Measurements from ENCODE around the gene LCP2. TPM values are rescaled to one million over a fixed set of nuclear protein-coding genes. Genes with fewer than 3 reads are reported as not detected.

LCP2 gene
- total and polyA plus RNA-seq, 2 donors (not counting 3 experiments of a cell fraction or from before 2014, with no cell fraction given): not detected

GRCh38 chr5:170287532-170287931 lies 10.0 kb downstream of the LCP2 start:
- Histone ChIP-seq H3K4me2 (ENCODE audit: insufficient read depth, low read length) (no peak overlapping the region), H3K79me2 (ENCODE audit: control insufficient read depth, insufficient read depth, low read length) (no peaks in the 10 kb centered on the region), H3K9ac (replicated peaks; ENCODE audit: extremely low read depth, insufficient read depth, low read length) (no peak overlapping the region), H3K36me3 (ENCODE audit: control insufficient read depth in 2 of 2, extremely low read depth in 1 of 2, insufficient read depth in 2 of 2, low read length in 2 of 2) (no peaks in the 10 kb centered on the region), H3K4me1 (ENCODE audit: control insufficient read depth, extremely low read depth, insufficient read depth, low read length) (no peaks in the 10 kb centered on the region), H3K9me3 (replicated peaks; ENCODE audit: control insufficient read depth, insufficient read depth, low read length) (no peaks in the 10 kb centered on the region), H4K20me1 (replicated peaks; ENCODE audit: control insufficient read depth, extremely low read depth, insufficient read depth, low read length) (no peaks in the 10 kb centered on the region), H3K27ac (ENCODE audit: insufficient read depth, low read depth, low read length) (no peak overlapping the region), H2AFZ (ENCODE audit: low read depth, low read length) (no peak overlapping the region), H3K9me1 (replicated peaks; ENCODE audit: control insufficient read depth, extremely low read depth, insufficient read depth, low read length) (no peaks in the 10 kb centered on the region), H3K4me3 (replicated peaks in 1 of 3; ENCODE audit: insufficient read depth in 1 of 3, low read depth in 1 of 3, low read length in 3 of 3) (no peak overlapping the region), H3K27me3 (ENCODE audit: control insufficient read depth in 2 of 2, insufficient read depth in 2 of 2, low read length in 2 of 2) (peaks cover 4 to 7% of the 10 kb centered on the region in 2 experiments)
- CTCF ChIA-PET: no interaction called here
- POLR2A ChIA-PET: no interaction called here
- dilution Hi-C loops (cut with MboI; ENCODE audit: extremely low pct_ligation_motif_present, low sequenced_read_pairs) (no loop called here), intact Hi-C loops (cut with micrococcal nuclease) (no loop called here)
- DNase-seq (ENCODE audit: low read depth, low spot score): no peak
- no peak for FAIRE-seq
- no peak for TF ChIP-seq CTCF (IDR thresholded peaks at IDR 0.05; ENCODE audit: extremely low read depth in 1 of 2, insufficient read depth in 1 of 2, low read depth in 1 of 2, low read length in 2 of 2)
- TF ChIP-seq POLR2A (IDR thresholded peaks at IDR 0.05; ENCODE audit: low read depth, low read length): no peak
- TF ChIP-seq JUN (IDR thresholded peaks at IDR 0.05; ENCODE audit: borderline replicate concordance, insufficient read depth, insufficient read length, low read depth): no peak
- TF ChIP-seq GATA2 (IDR thresholded peaks at IDR 0.05; ENCODE audit: insufficient read depth, insufficient read length, low read depth, low read length): no peak
- no peak for TF ChIP-seq POLR2AphosphoS5 (IDR thresholded peaks at IDR 0.05; ENCODE audit: insufficient read depth, low read depth, low read length)
- no peak for TF ChIP-seq FOS (IDR thresholded peaks at IDR 0.05; ENCODE audit: borderline replicate concordance, insufficient read depth, low read length)
- no peak for TF ChIP-seq MYC (IDR thresholded peaks at IDR 0.05; ENCODE audit: low read depth, low read length)
- TF ChIP-seq, protein P1, sequence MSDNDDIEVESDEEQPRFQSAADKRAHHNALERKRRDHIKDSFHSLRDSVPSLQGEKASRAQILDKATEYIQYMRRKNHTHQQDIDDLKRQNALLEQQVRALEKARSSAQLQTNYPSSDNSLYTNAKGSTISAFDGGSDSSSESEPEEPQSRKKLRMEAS (IDR thresholded peaks at IDR 0.05; ENCODE audit: insufficient read depth, insufficient read length): no peak
- TF ChIP-seq EZH2 (IDR thresholded peaks at IDR 0.05; ENCODE audit: borderline replicate concordance, low read depth, low read length, severe bottlenecking): no peak
- no TSS peak for BruUV-seq (replicated peaks)

Measured in endothelial cell of umbilical vein (primary cell).